GM12801 (cell line): ENCODE data around the gene CTAGE9.

Experiments used
- TF ChIP-seq, protein P1 (sequence below): IDR thresholded peaks from one replicate; pipeline ENCODE4 v1.5.1; 2011; ENCODE audit warnings: control low read depth; ENCODE audit not compliant: insufficient read length; ENCODE audit errors: extremely low read depth

CTAGE9 gene

DNA sequence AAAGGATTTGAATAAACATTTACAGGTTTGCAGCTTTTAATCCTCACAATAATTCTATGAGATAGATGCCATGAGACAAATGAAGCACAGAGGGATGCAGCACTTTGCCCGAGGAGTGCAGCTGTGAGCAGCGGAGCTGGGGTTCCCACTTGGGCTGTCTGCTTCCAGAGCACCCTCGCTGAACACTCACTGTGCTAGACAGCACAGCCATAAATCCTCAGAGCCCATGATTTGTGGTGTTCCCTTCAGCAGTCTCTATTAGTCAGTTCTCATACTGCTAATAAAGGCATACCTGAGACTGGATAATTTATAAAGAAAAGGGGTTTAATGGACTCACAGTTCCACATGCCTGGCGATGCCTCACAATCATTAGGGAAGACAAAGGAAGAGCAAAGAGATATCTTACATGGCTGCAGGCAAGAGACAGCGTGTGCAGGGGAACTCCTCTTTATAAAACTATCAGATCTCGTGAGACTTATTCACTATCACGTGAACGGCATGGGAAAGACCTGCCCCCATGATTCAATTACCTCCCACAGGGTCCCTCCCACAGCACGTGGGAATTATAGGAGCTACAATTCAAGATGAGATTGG is 25.3 kb upstream of the CTAGE9 start:
- TF ChIP-seq, protein P1, sequence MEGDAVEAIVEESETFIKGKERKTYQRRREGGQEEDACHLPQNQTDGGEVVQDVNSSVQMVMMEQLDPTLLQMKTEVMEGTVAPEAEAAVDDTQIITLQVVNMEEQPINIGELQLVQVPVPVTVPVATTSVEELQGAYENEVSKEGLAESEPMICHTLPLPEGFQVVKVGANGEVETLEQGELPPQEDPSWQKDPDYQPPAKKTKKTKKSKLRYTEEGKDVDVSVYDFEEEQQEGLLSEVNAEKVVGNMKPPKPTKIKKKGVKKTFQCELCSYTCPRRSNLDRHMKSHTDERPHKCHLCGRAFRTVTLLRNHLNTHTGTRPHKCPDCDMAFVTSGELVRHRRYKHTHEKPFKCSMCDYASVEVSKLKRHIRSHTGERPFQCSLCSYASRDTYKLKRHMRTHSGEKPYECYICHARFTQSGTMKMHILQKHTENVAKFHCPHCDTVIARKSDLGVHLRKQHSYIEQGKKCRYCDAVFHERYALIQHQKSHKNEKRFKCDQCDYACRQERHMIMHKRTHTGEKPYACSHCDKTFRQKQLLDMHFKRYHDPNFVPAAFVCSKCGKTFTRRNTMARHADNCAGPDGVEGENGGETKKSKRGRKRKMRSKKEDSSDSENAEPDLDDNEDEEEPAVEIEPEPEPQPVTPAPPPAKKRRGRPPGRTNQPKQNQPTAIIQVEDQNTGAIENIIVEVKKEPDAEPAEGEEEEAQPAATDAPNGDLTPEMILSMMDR: no peak

DNA sequence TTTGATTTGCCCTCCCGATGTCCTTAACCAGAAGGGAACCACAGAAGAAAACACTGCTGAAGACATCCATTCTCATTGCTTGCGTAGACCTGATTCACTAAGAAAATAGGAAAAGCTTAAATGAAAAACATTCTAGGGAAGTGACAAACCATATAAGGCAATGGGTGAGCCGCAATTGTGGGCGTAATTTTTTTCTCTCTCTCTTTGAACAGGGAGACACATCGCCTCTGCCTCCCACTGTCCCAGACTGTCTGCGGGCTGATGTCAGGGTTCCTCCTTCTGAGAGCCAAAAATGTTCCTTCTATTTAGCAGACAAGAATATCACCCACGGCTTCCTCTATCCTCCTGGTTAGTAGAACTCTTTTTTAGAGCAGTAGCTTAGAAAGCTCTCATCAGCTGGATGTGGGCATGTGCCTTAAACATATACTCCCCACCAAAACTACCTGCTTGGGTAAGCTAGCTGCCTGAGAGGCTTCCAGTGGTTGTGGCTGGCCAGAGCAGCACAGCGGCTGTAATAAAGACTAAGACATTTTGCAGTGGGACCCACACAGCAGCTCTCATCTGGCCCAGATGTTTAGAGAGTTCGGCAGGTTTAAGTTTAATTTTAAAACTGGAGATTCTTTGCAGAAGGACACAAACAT is 22.7 kb upstream of the CTAGE9 start:
- TF ChIP-seq, protein P1: no peak

DNA sequence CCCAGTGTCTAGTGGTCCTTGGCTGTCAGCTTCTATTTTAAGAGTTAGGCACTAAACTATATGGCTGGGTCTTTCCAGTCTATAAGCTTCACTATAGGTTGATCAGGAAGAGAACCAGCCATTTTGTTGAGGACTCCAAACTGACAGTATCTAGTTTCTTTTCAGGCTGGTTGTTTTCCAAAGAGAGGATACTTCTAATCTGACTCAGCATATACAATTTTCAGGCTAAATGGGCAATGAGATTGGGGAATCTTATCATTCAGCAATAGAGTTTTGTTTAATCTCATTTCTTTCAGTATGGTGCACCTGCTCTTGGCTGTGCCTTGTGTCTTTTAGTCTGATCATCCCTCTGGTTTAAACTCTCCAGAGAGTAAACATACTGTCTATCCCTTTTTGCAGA is 20.4 kb upstream of the CTAGE9 start:
- TF ChIP-seq, protein P1: no peak

DNA sequence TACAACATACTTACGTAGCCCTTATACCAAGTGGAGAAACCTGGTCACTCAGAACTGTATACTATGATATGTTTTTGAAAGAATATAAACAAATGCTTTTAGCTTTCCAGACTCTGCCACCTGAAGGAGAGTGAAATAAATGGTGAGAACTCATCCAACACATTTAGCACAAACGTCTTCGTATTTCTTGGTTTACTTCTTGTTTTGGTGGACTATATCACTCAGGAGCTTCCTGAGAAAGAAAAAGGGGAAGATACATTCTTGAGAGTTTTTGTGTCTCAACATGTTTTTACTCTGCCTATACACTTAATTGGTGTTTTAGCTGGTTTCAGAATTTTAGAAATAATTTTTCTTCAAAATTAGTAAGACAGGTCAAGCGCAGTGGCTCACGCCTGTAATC is 19.4 kb upstream of the CTAGE9 start:
- TF ChIP-seq, protein P1: no peak

DNA sequence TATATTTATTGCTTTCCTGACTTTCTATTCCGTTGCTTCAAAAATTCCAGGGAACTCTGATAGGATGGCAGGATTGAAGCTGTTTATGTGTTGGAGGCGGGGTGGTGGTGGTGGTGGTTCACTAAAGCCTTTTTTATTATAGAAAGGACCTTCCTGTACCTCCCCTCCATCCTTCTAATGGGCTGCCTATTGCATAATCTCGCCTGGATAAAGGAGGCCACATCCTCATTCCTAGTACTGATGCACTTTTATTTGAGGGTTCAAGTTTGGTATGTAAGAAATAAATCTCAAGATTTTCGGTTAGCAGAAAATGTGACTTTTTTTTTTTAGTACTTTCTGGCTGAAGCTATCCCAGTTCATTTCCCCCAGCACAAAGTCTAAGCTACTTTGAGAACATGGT is 18.7 kb upstream of the CTAGE9 start:
- TF ChIP-seq, protein P1: no peak

DNA sequence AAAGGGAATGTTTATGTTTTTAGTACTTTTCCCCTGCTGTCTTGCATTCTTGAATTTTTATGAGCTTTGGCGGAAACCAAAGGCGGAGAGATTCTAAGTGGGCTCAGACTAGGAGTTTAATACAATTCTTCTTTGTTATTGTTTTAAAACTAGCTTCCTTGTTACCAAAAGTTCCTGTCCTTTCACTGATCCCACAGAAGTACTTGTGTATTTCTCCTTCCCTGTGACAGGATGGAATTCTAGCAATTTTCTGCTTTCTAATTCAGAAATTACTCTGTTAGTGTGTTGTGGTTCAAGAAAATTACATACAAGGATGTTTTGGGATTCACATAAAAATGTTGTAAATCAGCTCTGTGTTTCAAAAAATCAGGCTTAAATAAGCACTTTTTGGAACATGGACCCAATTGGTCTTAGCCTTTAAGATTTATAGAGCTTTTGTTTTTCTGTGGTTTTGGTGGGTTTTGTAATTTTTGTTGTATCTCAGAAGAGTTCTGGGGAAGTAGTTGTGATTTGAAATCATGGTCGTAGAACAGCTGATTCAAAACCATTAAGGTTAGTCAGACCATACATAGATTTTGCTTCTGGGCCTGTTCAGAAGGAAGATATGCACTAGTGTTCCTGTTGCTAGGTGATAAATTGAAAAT is 17.6 kb upstream of the CTAGE9 start:
- TF ChIP-seq, protein P1: no peak

DNA sequence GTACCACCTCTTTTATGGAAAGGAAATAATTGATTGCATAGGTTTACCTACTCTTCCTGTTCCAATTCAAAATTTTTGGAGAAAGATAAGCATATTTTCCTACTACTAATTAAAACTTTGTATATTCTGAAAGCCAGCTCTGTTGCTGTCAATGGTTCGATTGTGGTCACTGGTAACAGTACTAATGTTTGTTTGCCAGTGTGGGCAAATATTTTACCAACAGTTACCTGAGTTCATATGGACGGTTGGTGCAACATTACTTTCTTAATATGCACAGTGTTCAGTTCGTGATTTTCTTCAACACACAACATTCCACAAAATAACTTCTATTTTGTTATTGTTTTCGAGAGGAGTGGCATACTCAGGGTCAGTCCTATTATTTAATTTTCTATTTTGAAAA is 17.1 kb upstream of the CTAGE9 start:
- TF ChIP-seq, protein P1: no peak
